ENCODE measurements around the gene ITK.

ITK gene

DNA sequence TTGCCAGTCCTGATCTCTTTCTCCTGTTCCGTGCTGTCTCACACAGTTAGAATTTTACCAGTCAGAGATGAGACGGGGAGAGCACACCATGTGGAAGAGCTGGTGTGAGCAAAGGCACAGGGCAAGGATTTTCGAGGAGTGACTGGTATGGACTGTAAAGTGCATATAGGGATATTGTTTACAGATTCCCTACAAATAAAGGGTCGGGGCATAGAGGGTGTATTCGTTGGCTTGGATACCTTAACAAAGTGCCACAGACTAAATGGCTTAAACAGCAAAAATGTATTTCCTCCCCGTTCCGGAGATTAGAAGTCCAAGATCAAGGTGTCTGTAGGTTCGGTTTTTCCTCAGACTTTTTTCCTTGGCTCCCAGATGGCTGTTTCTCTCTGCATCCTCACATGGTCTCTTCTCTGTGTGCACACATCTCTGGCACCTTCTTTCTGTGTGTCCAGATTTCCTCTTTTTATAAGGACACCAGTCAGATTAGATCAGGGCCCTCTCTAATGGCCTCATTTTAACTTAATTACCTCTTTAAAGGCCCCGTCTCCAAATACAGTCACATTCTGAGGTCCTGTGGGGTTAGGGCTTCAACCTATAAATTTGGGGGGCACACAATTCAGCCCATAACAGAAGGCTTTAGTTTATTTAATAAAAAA lies 108.7 kb downstream of the ITK start:
- no peak overlapping the region for H3K4me3 ChIP-seq (ENCODE audit: low read length)
- DNase-seq (ENCODE audit: low read depth, low spot score) = no peak

DNA sequence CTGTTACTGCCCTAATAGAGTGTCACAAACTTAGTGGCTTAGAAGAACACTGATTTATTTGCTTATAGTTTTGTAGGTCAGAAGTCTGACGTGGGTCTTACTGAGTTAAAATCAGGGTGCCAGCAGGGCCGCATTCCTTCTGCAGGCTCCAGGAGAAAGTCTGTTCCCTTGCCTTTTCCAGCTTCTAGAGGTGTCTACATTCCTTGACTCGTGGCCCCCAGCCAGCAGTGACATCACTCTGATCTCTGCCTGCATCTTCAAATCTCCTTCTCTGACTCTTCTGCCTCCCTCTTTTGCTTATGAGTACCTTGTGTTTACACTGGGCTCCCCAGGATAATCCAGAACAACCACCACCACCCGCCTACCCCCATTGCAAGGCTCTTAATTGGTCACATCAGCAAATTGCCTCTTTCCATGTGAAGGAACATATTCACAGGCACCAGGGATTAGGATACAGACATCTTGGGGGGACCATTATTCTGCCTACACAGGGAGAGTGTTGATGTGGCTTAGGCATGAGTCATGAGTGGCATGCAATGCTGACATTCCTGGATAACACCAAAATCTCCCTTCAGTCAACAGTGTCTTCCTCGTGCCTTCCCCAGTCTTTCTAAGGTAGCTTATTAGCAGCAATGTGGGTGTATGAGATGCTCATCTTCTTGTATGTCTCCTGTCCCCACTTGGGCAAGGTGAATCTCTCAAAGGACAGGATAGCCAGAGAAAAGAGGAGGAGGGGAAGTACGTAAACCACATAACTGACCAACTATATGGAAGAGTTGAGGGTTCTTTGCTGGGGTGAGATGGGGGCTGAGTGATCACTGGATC lies 109.7 kb downstream of the ITK start:
- DNase-seq (ENCODE audit: low read depth, low spot score) = no peak
- H3K4me3 ChIP-seq (ENCODE audit: low read length) = no peak overlapping the region

DNA sequence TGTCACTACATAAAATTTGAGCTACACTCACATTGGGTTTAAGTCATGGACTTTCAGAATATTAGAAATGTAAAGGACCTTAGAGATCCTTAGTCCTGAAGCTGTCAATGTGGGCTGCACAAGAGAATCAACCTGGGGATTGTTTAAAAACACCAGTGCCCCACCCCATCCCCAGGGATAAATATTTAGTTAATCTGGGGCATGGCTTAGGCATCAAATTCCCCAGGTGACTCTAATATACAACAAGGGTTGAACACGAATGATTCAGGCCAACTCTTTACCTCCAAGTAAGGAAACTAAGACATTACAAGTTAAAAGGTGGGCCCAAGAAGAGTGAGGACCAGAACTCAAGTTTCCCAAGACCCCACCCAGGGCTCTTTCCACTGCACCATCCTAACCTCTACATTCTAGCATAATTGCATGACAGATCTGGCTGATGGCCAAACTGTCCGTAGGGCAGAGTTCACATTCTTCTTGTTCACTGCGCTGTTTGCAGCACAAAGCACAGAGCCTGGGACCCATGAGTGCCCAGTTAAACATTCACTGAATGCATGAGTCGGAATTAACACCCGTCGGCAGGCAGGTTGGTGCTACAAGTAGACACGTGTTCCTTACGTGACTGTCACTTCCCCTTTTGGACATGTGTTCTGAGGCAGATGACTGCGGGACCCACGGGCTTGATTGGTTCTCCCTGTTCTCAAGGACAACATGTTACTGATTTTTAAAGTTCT lies 110.5 kb downstream of the ITK start:
- no peak overlapping the region for H3K4me3 ChIP-seq (ENCODE audit: low read length)
- DNase-seq (ENCODE audit: low read depth, low spot score) = no peak

DNA sequence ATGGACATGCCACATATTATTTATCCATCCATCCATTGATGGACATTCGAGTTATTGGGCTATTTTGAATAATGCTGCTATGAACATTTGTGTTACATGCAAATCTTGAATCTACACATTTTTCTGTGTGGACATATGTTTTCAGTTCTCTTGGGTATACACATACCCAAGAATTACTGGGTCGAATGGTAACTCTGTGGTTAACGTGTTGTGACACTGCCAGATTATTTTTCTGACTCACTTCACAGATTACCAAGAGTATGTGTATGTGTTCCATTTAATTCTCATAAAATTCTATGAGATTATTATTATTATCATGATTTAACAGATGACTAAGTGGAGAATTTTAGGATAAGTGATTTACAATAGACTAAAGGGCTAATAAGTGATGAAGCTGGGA lies 112.0 kb downstream of the ITK start:
- no peak for DNase-seq (ENCODE audit: low read depth, low spot score)
- H3K4me3 ChIP-seq (ENCODE audit: low read length) = no peak overlapping the region

DNA sequence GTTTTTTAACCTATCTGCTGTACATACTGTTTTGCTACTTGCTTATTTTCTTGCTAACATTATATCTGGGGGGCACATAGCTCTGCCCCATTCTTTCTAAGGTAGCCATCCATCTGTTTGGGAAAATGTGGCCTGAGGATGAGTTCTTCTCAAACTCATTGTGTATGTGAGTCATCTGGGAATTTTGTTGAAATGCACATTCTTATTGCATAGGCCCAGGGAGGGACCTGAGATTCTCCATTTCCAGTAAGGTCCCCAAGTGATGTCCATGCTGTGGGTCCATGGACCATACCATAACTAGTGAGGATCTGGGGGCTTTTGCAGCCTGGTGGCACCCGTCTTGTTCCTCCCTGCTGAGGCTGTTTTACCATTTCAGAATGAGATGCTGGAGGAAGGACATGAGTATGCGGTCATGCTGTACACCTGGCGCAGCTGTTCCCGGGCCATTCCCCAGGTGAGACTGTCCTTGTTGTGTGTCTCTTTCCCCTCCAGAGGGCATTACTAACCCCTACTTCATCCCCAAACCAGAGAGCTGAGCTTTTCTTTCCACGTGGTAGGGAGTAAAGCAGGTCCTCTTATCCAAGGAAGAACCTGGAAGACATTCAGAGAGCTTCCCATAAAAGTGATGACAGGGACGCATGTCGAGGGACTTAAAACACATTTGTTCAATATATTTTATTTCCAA lies 113.9 kb downstream of the ITK start:
- no peak overlapping the region for H3K4me3 ChIP-seq (ENCODE audit: low read length)
- DNase-seq (ENCODE audit: low read depth, low spot score) = no peak

DNA sequence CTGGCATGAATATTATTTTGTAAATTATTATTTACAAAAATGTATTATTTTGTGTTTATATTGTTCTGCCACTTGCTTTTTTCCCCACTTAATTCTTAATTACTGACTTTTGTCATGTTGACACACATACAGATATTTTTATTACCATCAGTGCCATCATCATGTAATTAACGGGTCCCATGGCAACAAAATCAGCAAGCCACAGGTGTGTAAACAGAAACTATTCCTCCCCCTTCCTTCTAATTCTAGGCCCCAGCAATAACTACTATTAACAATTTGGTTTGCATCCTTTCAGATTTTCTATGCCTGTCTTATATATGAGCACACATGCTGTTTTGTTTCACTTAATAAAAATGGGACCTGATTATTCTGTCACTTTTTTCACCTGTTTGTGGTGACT lies 114.6 kb downstream of the ITK start:
- no peak overlapping the region for H3K4me3 ChIP-seq (ENCODE audit: low read length)
- no peak for DNase-seq (ENCODE audit: low read depth, low spot score)

DNA sequence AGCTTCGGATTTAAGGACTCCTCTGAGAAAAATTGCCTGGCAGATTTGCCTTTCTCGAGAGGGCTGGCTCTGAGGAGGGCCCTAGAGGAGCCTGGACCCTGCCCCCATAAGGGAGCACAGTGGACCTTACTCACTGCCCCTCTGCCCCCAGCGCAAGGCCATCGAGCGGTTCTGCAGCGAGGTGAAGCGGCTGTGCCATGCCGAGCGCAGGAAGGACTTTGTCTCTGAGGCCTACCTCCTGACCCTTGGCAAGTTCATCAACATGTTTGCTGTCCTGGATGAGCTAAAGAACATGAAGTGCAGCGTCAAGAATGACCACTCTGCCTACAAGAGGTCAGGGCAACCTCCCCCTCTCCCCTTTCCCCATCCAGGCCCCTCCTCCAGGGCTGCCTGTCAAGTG lies 119.9 kb downstream of the ITK start:
- H3K4me3 ChIP-seq (ENCODE audit: low read length) = no peak overlapping the region
- DNase-seq (ENCODE audit: low read depth, low spot score) = no peak

DNA sequence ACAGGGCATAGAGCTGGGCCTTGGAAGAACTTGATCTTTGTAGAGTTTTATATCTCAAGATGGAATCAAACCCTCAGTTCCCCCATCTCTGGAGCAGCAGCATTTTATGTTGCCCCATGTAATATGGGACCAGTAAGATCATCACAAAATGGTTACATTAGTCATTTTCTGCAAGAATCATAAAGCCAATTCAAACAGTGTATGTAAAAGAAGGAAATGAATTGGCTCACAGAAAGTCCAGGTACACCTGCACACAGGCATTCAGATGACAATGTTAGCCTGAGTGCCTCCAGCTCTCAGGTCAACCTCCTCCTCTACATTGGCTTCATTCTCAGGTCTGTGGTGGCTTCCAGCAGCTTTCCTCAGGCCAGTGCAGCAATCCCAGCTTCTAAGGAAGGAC lies 120.4 kb downstream of the ITK start:
- H3K4me3 ChIP-seq (ENCODE audit: low read length) = no peak overlapping the region
- DNase-seq (ENCODE audit: low read depth, low spot score) = no peak

- H3K4me3 ChIP-seq (ENCODE audit: low read length) = no peak overlapping the region
- no peak for DNase-seq (ENCODE audit: low read depth, low spot score)
These were observed 122.4 kb downstream of the ITK start for GRCh38 chr5:157303023-157303422.

DNA sequence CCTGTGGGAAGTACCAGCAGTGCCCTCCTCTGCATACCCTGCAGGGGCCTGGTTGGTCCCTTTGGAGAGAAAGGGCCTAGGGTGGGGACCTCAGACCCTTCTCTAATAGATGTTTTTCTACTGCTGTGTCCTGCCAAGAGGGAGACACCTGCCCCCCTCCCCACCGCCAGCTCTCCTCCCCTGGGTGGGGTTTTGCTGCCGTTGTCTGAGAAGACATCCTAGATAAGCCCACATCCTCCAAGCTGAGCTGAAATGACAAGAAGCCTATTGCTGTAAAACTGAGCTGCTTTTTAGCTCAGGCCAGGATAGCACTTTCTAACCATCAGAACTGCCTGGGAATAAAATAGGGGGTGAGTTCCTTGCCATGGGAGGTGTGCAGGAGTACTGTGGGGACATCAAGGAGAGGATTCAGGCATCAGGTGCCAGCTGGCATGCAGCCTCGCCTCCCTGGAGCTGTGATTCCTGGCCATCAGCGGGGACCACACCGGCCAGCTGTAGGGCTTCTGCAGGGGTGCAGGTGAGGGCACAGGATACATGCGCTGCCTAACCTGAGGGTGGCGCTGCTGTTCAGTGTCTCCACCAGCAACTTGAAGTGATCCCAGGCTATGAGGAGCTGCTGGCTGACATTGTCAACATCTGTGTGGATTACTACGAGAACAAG lies 123.2 kb downstream of the ITK start:
- no peak overlapping the region for H3K4me3 ChIP-seq (ENCODE audit: low read length)
- peak; percentile 62 for DNase-seq (ENCODE audit: low read depth, low spot score)
